MM.1S (cell line): Measurements from ENCODE around the gene ZNF260.

Source experiments
- CTCF ChIP-seq: fragments of 300-600 bp; sonication (generic); IDR thresholded peaks from 2 replicates; pipeline ENCODE4 v1.5.1; 2016; ENCODE audit warnings: antibody characterized with exemption, low read length, mixed read lengths
- EZH2 ChIP-seq: fragments of 300-600 bp; sonication (generic); optimal IDR thresholded peaks from 2 replicates; pipeline ENCODE3; 2017; ENCODE audit warnings: low read depth, mild to moderate bottlenecking, antibody characterized with exemption, low read length, mixed read lengths
- EZH2phosphoT487 ChIP-seq: fragments of 300-600 bp; sonication (generic); IDR thresholded peaks from 2 replicates; pipeline ENCODE4 v1.6.1; 2018; ENCODE audit warnings: antibody characterized with exemption, low read length

GRCh38 chr19:36528194-36528920, at the start of gene ZNF260:
- TF ChIP-seq CTCF (no peak), EZH2 (no peak), EZH2phosphoT487 (no peak)
